ENCODE results near the gene EXD1.

Gene EXD1

DNA sequence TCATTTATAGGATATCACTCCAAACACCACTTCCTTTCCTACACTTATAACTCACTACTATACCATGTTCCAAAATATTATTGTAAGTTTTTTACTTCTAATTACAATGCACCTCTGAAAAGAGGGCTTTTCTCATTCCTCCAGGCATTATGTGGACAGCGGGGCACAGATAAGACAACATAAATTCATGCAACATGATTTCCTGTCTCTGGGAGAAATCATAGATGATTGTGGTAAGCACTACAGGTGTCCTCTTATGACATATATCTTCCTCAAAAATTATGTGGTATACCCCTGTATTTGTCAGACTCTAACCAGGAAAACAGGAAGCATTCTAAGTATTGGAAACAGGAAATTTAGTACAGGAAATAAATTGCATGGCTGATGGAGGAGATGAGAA is 68.8 kb downstream of the EXD1 start:
- TF ChIP-seq, protein P1, sequence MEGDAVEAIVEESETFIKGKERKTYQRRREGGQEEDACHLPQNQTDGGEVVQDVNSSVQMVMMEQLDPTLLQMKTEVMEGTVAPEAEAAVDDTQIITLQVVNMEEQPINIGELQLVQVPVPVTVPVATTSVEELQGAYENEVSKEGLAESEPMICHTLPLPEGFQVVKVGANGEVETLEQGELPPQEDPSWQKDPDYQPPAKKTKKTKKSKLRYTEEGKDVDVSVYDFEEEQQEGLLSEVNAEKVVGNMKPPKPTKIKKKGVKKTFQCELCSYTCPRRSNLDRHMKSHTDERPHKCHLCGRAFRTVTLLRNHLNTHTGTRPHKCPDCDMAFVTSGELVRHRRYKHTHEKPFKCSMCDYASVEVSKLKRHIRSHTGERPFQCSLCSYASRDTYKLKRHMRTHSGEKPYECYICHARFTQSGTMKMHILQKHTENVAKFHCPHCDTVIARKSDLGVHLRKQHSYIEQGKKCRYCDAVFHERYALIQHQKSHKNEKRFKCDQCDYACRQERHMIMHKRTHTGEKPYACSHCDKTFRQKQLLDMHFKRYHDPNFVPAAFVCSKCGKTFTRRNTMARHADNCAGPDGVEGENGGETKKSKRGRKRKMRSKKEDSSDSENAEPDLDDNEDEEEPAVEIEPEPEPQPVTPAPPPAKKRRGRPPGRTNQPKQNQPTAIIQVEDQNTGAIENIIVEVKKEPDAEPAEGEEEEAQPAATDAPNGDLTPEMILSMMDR (IDR thresholded peaks at IDR 0.05; ENCODE audit: unreplicated experiment in 3 of 3) = no peak
- Mint-ChIP-seq H3K27ac (no peak overlapping the region), H3K4me3 (no peak overlapping the region), H3K27me3 (ENCODE audit: low read depth) (no peaks in the 10 kb centered on the region), H3K9me3 (no peaks in the 10 kb centered on the region), H3K36me3 (ENCODE audit: low read depth) (no peaks in the 10 kb centered on the region), H3K4me1 (no peaks in the 10 kb centered on the region)

DNA sequence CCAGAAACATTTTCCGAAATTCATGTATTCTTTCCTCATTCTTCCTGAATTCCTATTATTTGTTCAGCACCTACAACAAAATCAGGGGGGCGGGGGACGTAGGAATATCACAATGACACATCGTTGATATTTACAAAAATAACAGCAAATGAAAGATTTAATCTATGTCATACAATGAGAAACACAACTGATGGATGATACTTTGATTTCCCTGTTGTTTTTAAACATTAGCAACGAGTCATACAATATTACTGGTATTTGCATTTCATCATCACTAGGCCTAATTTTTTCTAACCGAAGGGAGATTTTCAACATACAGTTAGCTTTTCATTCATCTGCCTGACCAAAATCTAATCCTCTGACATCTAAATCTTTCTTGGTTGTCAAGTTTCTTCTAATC is 69.2 kb downstream of the EXD1 start:
- H3K4me3 Mint-ChIP-seq = no peak overlapping the region
- H3K4me1 Mint-ChIP-seq = no peaks in the 10 kb centered on the region
- no peak overlapping the region for H3K27ac Mint-ChIP-seq
- H3K36me3 Mint-ChIP-seq (ENCODE audit: low read depth) = no peaks in the 10 kb centered on the region
- H3K27me3 Mint-ChIP-seq (ENCODE audit: low read depth) = no peaks in the 10 kb centered on the region
- H3K9me3 Mint-ChIP-seq = no peaks in the 10 kb centered on the region
- TF ChIP-seq, protein P1 (IDR thresholded peaks at IDR 0.05; ENCODE audit: unreplicated experiment in 3 of 3) = no peak

DNA sequence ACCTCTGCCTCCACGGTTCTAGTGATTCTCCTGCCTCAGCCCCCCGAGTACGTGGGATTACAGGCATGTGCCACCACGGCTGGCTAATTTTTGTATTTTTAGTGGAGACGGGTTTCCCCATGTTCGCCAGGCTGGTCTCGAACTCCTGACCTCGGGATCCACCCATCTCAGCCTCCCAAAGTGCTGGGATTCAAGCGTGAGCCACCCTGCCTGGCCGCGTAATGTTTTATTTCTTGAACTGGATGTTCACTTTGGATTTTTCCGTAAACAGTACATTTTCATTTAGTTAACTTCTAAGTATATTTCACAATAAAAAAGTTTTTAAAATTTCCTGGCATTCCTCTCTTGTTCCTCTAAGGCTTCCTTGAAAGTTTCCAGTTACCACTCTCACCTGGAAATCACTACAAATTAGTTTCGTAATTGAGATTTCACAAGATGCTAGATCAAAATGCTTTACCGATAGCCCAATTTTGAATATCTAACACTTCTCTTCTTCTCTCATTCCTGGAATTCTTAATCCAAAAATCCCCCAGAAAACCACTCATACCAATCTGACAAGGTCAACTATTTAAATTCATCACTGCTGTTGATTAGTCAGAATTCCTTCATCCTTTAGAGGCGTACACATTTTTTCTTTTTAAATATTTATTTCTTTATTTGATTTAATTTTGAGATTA is 69.8 kb downstream of the EXD1 start:
- no peak overlapping the region for H3K4me3 Mint-ChIP-seq
- TF ChIP-seq, protein P1 (IDR thresholded peaks at IDR 0.05; ENCODE audit: unreplicated experiment in 3 of 3) = no peak
- no peaks in the 10 kb centered on the region for H3K27me3 Mint-ChIP-seq (ENCODE audit: low read depth)
- no peaks in the 10 kb centered on the region for H3K36me3 Mint-ChIP-seq (ENCODE audit: low read depth)
- no peak overlapping the region for H3K27ac Mint-ChIP-seq
- no peaks in the 10 kb centered on the region for H3K4me1 Mint-ChIP-seq
- H3K9me3 Mint-ChIP-seq = no peaks in the 10 kb centered on the region

DNA sequence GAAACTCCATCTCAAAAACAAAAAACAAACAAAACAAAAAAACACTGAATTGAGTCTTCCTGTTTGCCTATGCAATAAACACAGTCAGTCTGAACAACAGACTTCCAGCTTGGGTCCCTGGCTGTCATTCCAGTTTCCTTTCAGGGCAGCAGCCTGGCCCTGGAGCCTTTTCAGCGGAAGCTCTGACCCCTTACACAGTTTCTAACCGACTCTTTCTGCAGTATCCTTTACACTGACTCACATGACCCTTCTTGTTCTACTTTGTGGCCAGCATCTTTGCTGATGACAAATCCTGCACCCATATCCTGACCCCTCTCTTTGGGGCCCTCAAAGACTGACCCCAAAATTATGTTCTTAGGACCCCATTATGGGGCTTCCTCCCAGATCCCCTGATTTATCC is 76.1 kb downstream of the EXD1 start:
- H3K27me3 Mint-ChIP-seq (ENCODE audit: low read depth) = peaks cover 3% of the 10 kb centered on the region
- TF ChIP-seq, protein P1 (IDR thresholded peaks at IDR 0.05; ENCODE audit: unreplicated experiment in 3 of 3) = no peak
- no peak overlapping the region for H3K4me3 Mint-ChIP-seq
- no peaks in the 10 kb centered on the region for H3K4me1 Mint-ChIP-seq
- H3K36me3 Mint-ChIP-seq (ENCODE audit: low read depth) = no peaks in the 10 kb centered on the region
- H3K9me3 Mint-ChIP-seq = peaks cover 4% of the 10 kb centered on the region
- H3K27ac Mint-ChIP-seq = no peak overlapping the region

DNA sequence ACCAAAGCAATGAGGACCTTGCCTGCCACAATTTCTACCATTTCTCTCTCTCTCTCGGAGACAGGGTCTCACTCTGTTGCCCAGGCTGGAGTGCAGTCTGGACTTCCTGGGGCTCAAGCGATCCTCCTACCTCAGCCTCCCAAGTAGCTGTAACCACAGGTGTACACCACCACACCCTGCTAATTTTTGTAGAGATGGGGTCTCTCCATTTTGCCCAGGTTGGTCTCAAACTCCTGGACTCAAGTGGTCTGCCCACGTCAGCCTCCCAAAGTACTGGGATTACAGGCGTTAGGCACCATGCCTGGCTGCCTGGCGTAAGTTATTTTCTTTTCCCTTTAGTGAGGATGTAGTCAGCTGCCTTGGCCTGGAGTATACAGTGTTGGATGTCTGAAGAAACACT is 76.8 kb downstream of the EXD1 start:
- Mint-ChIP-seq H3K4me1 (no peaks in the 10 kb centered on the region), H3K4me3 (no peak overlapping the region), H3K27ac (no peak overlapping the region), H3K9me3 (peaks cover 4% of the 10 kb centered on the region), H3K27me3 (ENCODE audit: low read depth) (peaks cover 3% of the 10 kb centered on the region), H3K36me3 (ENCODE audit: low read depth) (no peaks in the 10 kb centered on the region)
- TF ChIP-seq, protein P1 (IDR thresholded peaks at IDR 0.05; ENCODE audit: unreplicated experiment in 3 of 3) = no peak

DNA sequence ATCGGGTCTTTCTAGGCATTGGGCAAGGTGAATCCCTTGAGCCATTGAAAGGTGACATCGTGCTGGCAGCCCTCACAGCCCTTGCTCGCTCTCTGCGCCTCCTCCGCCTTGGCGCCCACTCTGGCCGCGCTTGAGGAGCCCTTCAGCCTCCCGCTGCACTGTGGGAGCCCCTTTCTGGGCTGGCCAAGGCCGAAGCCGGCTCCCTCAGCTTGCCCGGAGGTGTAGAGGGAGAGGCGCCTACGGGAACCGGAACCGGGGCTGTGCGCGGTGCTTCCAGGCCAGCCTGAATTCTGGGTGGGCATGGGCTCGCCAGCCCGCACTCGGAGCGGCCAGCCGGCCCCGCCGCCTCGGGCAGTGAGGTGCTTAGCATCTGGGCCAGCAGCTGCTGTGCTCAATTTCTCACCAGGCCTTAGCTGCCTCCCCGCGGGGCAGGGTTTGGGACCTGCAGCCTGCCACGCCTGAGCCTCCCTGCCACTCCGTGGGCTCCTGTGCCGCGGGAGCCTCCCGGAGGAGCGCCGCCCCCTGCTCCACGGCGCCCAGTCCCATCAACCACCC is 79.0 kb downstream of the EXD1 start:
- peaks cover 4% of the 10 kb centered on the region for H3K9me3 Mint-ChIP-seq
- H3K4me1 Mint-ChIP-seq = no peaks in the 10 kb centered on the region
- H3K36me3 Mint-ChIP-seq (ENCODE audit: low read depth) = no peaks in the 10 kb centered on the region
- TF ChIP-seq, protein P1 (IDR thresholded peaks at IDR 0.05; ENCODE audit: unreplicated experiment in 3 of 3) = no peak
- no peak overlapping the region for H3K27ac Mint-ChIP-seq
- peaks cover 3% of the 10 kb centered on the region for H3K27me3 Mint-ChIP-seq (ENCODE audit: low read depth)
- no peak overlapping the region for H3K4me3 Mint-ChIP-seq
